Effector memory CD4-positive, alpha-beta T cell (primary cell): ENCODE results near the gene SOBP.
"Not testable (repeated sequence)": the region's sequence is repeated elsewhere in the genome, so short reads cannot be mapped to it uniquely, and the experiment has no call there.

Experiments
- DNase-seq, 3 donors: peaks; one replicate each; pipeline ENCODE4 v3.0.0-alpha.2; 2020
- H3K27ac ChIP-seq: 2 replicates; pipeline ENCODE4 v1.7.0; 2013; ENCODE audit warnings: mild to moderate bottlenecking, low read length, moderate library complexity; ENCODE audit not compliant: insufficient read depth, poor library complexity, severe bottlenecking
- H3K27me3 ChIP-seq: replicated peaks from 2 replicates; pipeline ENCODE4 v1.7.0; 2013; ENCODE audit warnings: mild to moderate bottlenecking, low read length; ENCODE audit not compliant: insufficient read depth, control insufficient read depth, poor library complexity, severe bottlenecking
- H3K36me3 ChIP-seq: 2 replicates; pipeline ENCODE4 v1.7.0; 2013; ENCODE audit warnings: mild to moderate bottlenecking, low read length, moderate library complexity; ENCODE audit not compliant: control insufficient read depth, insufficient read depth
- H3K4me1 ChIP-seq: 2 replicates; pipeline ENCODE4 v1.7.0; 2013; ENCODE audit warnings: low read length, mild to moderate bottlenecking; ENCODE audit not compliant: control insufficient read depth, insufficient read depth, poor library complexity, severe bottlenecking
- H3K4me3 ChIP-seq: 2 replicates; pipeline ENCODE4 v1.7.0; 2013; ENCODE audit warnings: low read length, low read depth, mild to moderate bottlenecking; ENCODE audit not compliant: insufficient read depth, poor library complexity, severe bottlenecking
- H3K9me3 ChIP-seq: 2 replicates; pipeline ENCODE4 v1.7.0; 2013; ENCODE audit warnings: mild to moderate bottlenecking, low read length, moderate library complexity; ENCODE audit not compliant: control insufficient read depth

The SOBP gene

DNA sequence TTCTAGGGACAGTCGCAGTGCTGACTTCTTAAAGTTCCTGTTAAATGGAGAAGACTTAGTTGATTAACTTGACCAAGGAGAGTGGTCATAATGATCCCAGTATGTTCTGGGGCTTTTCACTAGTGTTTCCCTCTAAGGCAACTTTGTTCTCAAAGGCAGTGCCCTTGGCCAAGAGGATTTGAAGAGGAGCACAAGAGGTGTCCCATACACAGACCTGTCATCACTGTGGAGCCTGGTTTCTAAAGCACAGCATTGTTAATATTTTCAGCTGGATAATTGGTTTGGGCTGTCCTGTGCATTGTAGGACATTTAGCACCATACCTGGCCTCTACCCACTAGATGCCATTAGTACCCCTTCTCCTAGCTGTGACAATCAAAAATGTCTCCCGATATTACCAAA is 30.8 kb downstream of the SOBP start:
- not testable (repeated sequence) for H3K4me3 ChIP-seq, H3K4me1 ChIP-seq, H3K27ac ChIP-seq, H3K9me3 ChIP-seq, H3K36me3 ChIP-seq, DNase-seq, H3K27me3 ChIP-seq

DNA sequence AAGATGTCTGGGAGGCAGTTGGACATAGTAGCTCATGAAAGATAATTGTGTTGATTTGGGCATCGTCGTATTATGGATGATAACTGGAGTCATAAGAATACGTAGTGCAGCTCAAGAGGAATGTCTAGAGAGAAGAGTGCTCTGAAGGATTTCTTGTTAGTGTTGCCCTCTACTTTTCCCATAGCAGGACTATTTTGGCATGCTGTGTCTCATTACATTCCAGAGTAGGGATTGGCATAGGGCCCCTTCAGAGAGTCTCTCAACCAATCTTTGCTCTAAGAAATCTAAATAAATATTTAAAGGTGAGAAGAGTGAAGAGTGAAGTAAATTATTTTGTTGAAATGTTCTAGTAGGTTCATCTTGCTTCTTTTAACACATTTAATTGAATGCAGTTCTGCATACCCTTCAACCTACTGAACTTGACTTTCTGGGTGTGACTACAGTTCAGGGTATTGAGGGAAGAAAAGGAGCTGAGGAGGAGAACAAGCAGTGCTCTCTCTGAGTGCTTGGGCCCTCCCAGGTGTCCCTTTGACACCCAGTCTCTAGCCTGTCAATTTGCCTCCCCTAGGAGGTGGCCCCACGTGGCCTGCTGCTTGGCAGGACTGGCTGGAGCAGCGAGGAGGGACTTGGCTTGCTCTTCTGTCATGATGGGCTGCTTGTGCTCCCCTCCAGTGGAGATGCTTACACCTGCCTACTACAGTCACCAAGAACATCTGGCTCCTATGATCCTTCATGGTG is 33.3 kb downstream of the SOBP start:
- no peaks in the 10 kb centered on the region for H3K27me3 ChIP-seq
- DNase-seq, result no peak
- H3K4me1 ChIP-seq, result no peaks in the 10 kb centered on the region
- no peak overlapping the region for H3K27ac ChIP-seq
- no peak overlapping the region for H3K4me3 ChIP-seq
- no peaks in the 10 kb centered on the region for H3K36me3 ChIP-seq
- no peaks in the 10 kb centered on the region for H3K9me3 ChIP-seq

DNA sequence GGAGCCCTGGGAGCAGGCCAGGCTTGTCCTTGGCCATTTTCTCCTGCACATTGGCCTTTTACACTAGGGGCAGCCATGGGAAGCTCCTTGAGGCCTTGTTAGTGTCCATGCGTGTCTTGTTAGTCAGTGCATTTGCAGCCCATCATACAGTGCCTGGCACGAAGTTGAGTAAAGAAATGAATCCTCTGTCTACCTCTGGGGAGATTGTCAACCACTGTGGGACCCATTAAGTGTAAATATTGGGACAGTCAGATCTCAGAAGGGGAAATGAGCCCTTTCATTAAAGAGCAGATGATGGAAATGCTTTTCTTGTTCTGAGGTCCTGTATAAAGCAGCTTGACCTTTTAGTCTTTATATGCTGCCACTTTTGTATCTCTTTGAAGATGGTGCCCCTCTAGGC is 33.9 kb downstream of the SOBP start:
- no peak for DNase-seq
- Histone ChIP-seq H3K4me3 (no peak overlapping the region), H3K36me3 (no peaks in the 10 kb centered on the region), H3K27ac (no peak overlapping the region), H3K27me3 (no peaks in the 10 kb centered on the region), H3K4me1 (no peaks in the 10 kb centered on the region), H3K9me3 (no peaks in the 10 kb centered on the region)

DNA sequence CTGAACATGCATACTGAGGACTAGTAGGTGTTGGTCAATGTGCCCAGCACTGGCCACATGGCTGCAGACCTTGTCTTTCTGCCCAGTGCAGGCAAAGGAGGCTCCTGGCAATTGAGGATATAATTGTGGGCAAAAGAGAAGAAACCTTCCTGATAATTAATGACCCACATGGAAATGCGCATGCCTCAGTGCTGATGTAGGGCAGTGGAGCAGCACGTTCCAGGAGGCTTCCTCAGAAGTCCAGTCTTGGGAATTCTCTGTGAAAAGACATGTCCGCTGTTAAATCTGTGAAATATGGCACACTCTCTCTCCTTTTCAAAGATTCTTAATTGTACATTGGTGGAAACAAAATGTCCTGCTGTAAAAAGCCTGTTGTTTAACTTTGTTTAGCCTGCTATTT is 34.7 kb downstream of the SOBP start:
- DNase-seq, result no peak
- H3K4me1 ChIP-seq, result no peaks in the 10 kb centered on the region
- H3K36me3 ChIP-seq, result no peaks in the 10 kb centered on the region
- no peak overlapping the region for H3K4me3 ChIP-seq
- H3K9me3 ChIP-seq, result no peaks in the 10 kb centered on the region
- no peaks in the 10 kb centered on the region for H3K27me3 ChIP-seq
- H3K27ac ChIP-seq, result no peak overlapping the region

DNA sequence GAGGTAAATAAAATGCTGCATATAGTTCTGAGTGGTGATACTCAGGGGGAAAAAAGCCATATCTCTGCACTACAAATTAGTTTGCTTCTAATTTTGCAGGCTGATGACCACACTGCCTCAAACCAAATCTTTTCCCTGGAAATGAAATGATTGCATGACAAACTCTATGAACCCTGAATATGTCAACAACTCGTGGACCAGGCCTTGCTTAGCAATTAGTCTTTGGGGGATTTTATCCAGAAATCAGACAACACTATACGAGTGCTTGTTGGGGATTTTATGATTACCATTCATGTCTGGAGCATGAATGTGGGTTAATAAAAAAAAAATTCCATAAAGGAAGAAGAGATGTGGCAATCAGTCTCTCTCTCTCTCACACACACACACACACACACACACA is 42.0 kb downstream of the SOBP start:
- Histone ChIP-seq H3K4me1 (no peaks in the 10 kb centered on the region), H3K27ac (no peak overlapping the region), H3K4me3 (no peak overlapping the region), H3K36me3 (no peaks in the 10 kb centered on the region), H3K27me3 (no peaks in the 10 kb centered on the region), H3K9me3 (no peaks in the 10 kb centered on the region)
- no peak for DNase-seq

DNA sequence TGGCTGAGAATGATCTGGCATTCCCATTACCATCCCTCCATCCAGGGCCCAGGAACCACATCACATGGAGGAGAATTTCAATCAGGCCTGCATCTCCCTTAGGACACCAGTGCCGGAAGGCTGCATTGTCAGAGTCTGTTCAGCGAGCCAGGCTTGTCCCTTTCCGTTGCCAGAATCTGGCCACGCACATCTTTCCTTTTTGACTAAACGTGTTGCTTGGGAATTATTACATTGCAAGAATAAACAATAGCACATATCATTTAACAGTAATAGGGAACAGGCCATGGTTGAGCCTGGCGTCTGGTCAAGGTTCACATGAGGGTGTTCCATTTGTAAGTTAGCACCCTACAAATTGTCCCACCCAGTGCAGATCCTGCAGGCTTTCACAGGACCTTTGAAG is 42.8 kb downstream of the SOBP start:
- DNase-seq, result no peak
- Histone ChIP-seq H3K36me3 (no peaks in the 10 kb centered on the region), H3K27me3 (no peaks in the 10 kb centered on the region), H3K4me3 (no peak overlapping the region), H3K27ac (no peak overlapping the region), H3K4me1 (no peaks in the 10 kb centered on the region), H3K9me3 (no peaks in the 10 kb centered on the region)

DNA sequence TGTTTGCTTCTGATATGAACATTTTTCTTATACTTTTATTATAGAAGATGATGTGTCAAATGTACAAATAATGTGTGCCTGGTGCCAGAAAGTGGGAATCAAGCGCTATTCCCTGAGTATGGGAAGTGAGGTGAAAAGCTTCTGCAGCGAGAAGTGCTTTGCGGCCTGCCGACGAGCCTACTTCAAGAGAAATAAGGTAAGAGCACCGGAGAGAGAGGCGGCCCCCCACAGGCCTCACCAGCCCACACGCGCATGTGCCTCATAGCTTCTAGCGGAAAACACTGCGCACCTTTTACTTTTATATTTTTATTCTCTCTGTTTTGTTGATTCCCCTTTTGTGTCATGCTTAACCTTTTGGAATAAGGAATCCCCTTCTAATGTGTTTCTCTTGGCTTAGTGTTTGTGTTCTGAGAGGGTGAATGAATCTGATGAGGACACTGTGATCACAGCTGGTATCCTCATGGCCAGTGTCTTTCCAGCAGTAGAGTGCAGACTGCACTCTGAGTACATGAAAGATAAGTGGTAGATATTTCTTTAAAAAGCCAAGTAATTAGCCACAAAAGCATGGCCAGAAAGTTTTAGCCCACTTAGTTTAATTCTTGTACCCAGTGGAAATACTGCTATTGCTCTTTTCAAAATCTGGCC is 43.6 kb downstream of the SOBP start:
- DNase-seq, result no peak
- no peaks in the 10 kb centered on the region for H3K36me3 ChIP-seq
- no peaks in the 10 kb centered on the region for H3K4me1 ChIP-seq
- H3K27ac ChIP-seq, result no peak overlapping the region
- H3K27me3 ChIP-seq, result no peaks in the 10 kb centered on the region
- no peaks in the 10 kb centered on the region for H3K9me3 ChIP-seq
- no peak overlapping the region for H3K4me3 ChIP-seq

DNA sequence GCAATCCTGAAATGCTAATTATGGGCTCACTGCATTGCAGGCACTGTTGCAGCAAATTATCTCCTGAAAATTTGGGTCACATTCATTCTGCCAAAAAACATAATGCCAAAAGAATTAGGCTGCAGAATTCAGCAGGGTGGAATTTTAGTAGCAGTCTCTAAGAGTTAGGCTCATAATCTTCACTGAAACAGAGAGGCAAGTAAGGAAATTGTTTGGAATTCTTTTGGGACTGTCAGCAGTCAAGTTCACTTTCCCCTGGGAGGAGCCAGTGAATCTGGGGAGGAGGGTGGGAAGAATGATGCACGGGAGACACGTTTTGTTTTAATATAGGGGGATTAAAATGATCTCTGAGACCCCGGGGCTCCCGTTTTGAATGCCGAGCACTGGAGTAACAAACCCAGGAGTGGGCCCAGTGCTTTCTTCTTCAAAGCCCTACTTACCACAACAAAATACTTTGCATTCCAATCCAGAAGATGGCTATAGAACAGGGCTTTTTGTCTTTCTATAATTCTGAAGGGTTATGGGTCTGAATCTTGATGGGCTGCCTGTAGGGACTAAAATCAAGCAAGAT is 44.7 kb downstream of the SOBP start:
- no peak for DNase-seq
- Histone ChIP-seq H3K36me3 (no peaks in the 10 kb centered on the region), H3K4me3 (no peak overlapping the region), H3K27me3 (no peaks in the 10 kb centered on the region), H3K4me1 (no peaks in the 10 kb centered on the region), H3K27ac (no peak overlapping the region), H3K9me3 (no peaks in the 10 kb centered on the region)

DNA sequence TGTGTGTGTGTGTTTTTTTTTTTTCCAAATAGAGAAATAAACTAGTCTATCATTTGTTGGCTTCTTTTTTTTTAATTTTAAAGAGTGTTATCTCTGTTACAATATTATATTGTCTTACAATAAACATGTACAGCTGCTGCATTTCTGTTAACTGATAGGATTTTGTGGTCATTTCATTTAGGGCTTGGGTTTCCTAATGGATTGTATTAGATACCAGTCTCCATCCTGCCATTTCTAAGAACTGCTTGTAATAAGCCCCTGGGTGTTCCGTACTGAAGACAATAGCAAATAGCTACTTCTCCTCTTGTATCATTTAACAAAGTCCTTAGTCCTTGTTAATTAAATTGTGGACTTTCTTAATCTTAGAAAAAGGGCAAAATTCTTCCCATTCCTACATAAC is 45.7 kb downstream of the SOBP start:
- no peaks in the 10 kb centered on the region for H3K4me1 ChIP-seq
- no peak for DNase-seq
- no peak overlapping the region for H3K4me3 ChIP-seq
- no peak overlapping the region for H3K27ac ChIP-seq
- no peaks in the 10 kb centered on the region for H3K27me3 ChIP-seq
- H3K36me3 ChIP-seq, result no peaks in the 10 kb centered on the region
- no peaks in the 10 kb centered on the region for H3K9me3 ChIP-seq

DNA sequence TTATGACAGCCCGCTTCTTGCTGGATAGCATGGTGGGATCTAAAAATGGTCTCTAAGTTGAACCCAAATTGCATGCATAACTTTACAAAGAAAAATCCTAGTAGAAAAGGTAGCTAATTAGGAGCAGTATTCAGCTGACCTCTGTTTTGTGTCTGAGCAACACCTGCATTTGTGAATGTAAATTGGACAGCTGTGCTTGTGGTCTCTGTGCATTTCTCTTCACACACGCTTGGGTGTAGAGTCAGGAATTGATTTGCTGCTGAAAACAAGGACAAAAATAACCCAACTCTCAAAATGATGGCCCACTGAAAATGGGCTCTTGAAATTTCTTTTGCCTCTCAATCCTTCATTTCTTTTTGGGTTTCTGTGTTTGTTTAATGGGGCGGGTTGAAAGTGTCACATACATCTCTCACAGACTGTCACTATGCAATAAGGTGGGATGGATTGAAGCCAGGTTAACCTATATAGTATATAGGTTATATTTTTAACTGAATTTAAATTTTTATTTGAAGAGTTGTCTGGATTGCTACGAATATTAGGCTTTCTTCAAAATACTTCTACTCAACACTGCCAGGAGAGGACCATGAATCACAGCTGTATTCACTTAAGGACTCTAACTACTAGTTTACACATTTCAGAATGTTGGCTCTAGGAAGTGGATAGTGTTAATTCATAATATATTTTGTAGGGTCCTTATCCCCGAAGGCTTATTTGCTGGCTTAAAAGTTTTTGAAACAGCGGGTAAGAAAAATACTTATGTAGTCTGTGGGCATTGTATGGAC is 46.5 kb downstream of the SOBP start:
- Histone ChIP-seq H3K9me3 (no peaks in the 10 kb centered on the region), H3K36me3 (no peaks in the 10 kb centered on the region), H3K4me1 (no peaks in the 10 kb centered on the region), H3K27me3 (no peaks in the 10 kb centered on the region), H3K4me3 (no peak overlapping the region), H3K27ac (no peak overlapping the region)
- no peak for DNase-seq
